IMR-90 (cell line): ENCODE measurements around the gene CLC. TPM values are rescaled to one million over a fixed set of nuclear protein-coding genes. Genes with fewer than 3 reads are reported as not detected.

ENCODE experiments used
- ATAC-seq: fragments of 200-7000 bp; cut with Tn5 transposase; 2 replicates; pipeline ENCODE4 v1.9.1; 2020; ENCODE audit warnings: low read depth, mild to moderate bottlenecking, moderate library complexity
- BruUV-seq: library from RNA; stranded (reverse); fragments of 400-500 nt; replicated peaks from 2 replicates; lab custom pipeline; 2021; lab: Mats Ljungman, UMichigan
- CTCF ChIA-PET: fragments of 300-600 bp; formaldehyde crosslinking; extraction: SDS; loops from one replicate; lab custom pipeline; 2021; ENCODE audit warnings: antibody characterized with exemption; lab: Yijun Ruan, JAX
- POLR2A ChIA-PET: fragments of 300-600 bp; sonication (Branson Sonifier 250); formaldehyde crosslinking; loops from one replicate; lab custom pipeline; 2022; ENCODE audit warnings: antibody characterized with exemption; ENCODE audit not compliant: unreplicated experiment; lab: Charles Lee
- DNase-seq: peaks from one replicate; pipeline ENCODE4 v3.0.0; 2013
- H2AFZ ChIP-seq: replicated peaks from 2 replicates; pipeline ENCODE3; 2013; ENCODE audit warnings: low read length, mild to moderate bottlenecking; ENCODE audit not compliant: poor library complexity
- H2AK5ac ChIP-seq: 2 replicates; pipeline ENCODE4 v1.6.1; 2013; ENCODE audit warnings: low read depth, low read length, inconsistent platforms
- H2AK9ac ChIP-seq: replicated peaks from 2 replicates; pipeline ENCODE3; 2013; ENCODE audit warnings: mild to moderate bottlenecking, low read depth, low read length, moderate library complexity; ENCODE audit not compliant: poor library complexity
- H2BK120ac ChIP-seq: 2 replicates; pipeline ENCODE4 v1.6.1; 2013; ENCODE audit warnings: low read depth, low read length, inconsistent platforms
- H2BK15ac ChIP-seq: 3 replicates; pipeline ENCODE4 v1.6.1; 2013; ENCODE audit warnings: low read depth, low read length, inconsistent platforms
- H2BK20ac ChIP-seq: 2 replicates; pipeline ENCODE4 v1.6.1; 2013; ENCODE audit warnings: low read depth, mild to moderate bottlenecking, inconsistent platforms, low read length, moderate library complexity
- H2BK5ac ChIP-seq: 2 replicates; pipeline ENCODE4 v1.6.1; 2013; ENCODE audit warnings: mild to moderate bottlenecking, low read depth, low read length, inconsistent platforms; ENCODE audit not compliant: poor library complexity, severe bottlenecking
- H3K14ac ChIP-seq: replicated peaks from 2 replicates; pipeline ENCODE4 v1.6.1; 2013; ENCODE audit warnings: low read depth, low read length, inconsistent platforms
- H3K18ac ChIP-seq: 2 replicates; pipeline ENCODE4 v1.6.1; 2013; ENCODE audit warnings: low read depth, low read length, control low read depth
- H3K23ac ChIP-seq: 2 replicates; pipeline ENCODE4 v1.6.1; 2013; ENCODE audit warnings: low read depth, low read length, inconsistent platforms
- H3K27ac ChIP-seq: 2 replicates; pipeline ENCODE4 v1.5.1; 2013; ENCODE audit warnings: mild to moderate bottlenecking, control low read depth, low read length; ENCODE audit not compliant: insufficient read depth
- H3K27me3 ChIP-seq: 2 replicates; pipeline ENCODE4 v1.6.1; 2013; ENCODE audit warnings: low read length; ENCODE audit not compliant: control insufficient read depth, insufficient read depth
- H3K36me3 ChIP-seq: 2 replicates; pipeline ENCODE4 v1.6.1; 2013; ENCODE audit warnings: low read length, mixed read lengths; ENCODE audit not compliant: control insufficient read depth, insufficient read depth
- H3K4ac ChIP-seq: 2 replicates; pipeline ENCODE4 v1.6.1; 2013; ENCODE audit warnings: low read depth, low read length, inconsistent platforms
- H3K4me1 ChIP-seq: 2 replicates; pipeline ENCODE4 v1.6.1; 2013; ENCODE audit warnings: low read length, mixed read lengths; ENCODE audit not compliant: control insufficient read depth, insufficient read depth
- H3K4me2 ChIP-seq: 2 replicates; pipeline ENCODE4 v1.6.1; 2013; ENCODE audit warnings: low read depth, mild to moderate bottlenecking, control low read depth, low read length, moderate library complexity
- H3K4me3 ChIP-seq: 2 replicates; pipeline ENCODE4 v1.5.1; 2013; ENCODE audit warnings: low read depth, mild to moderate bottlenecking, control low read depth, low read length, moderate library complexity; ENCODE audit not compliant: insufficient read depth
- H3K56ac ChIP-seq: 2 replicates; pipeline ENCODE4 v1.6.1; 2013; ENCODE audit warnings: low read length, inconsistent platforms; ENCODE audit not compliant: insufficient read depth; ENCODE audit errors: extremely low read depth
- H3K79me1 ChIP-seq, 2 experiments: 2 replicates each; pipeline ENCODE4 v1.6.1; 2013; ENCODE audit warnings: low read length in 2 of 2, inconsistent platforms in 1 of 2, low read depth in 1 of 2
- H3K9ac ChIP-seq: 2 replicates; pipeline ENCODE4 v1.6.1; 2013; ENCODE audit warnings: low read depth, low read length, control low read depth
- H3K9me1 ChIP-seq: 2 replicates; pipeline ENCODE4 v1.6.1; 2013; ENCODE audit warnings: low read length, inconsistent platforms; ENCODE audit not compliant: insufficient read depth
- H3K9me3 ChIP-seq: 2 replicates; pipeline ENCODE4 v1.6.1; 2013; ENCODE audit warnings: low read length; ENCODE audit not compliant: control insufficient read depth, insufficient read depth
- H4K20me1 ChIP-seq: 2 replicates; pipeline ENCODE4 v1.6.1; 2013; ENCODE audit warnings: low read length, inconsistent platforms; ENCODE audit not compliant: insufficient read depth
- H4K5ac ChIP-seq: 2 replicates; pipeline ENCODE4 v1.6.1; 2013; ENCODE audit warnings: mild to moderate bottlenecking, low read depth, low read length, control low read depth
- H4K8ac ChIP-seq, 2 experiments: 2 replicates each; pipeline ENCODE4 v1.6.1; 2013; ENCODE audit warnings: low read depth in 2 of 2, low read length in 2 of 2, control low read depth in 1 of 2, inconsistent platforms in 1 of 2
- H4K91ac ChIP-seq: 2 replicates; pipeline ENCODE4 v1.6.1; 2013; ENCODE audit warnings: low read depth, low read length, inconsistent platforms; ENCODE audit not compliant: insufficient read depth
- BHLHE40 ChIP-seq: fragments of 150-350 bp; IDR thresholded peaks from 2 replicates; pipeline ENCODE4 v1.6.1; 2016; ENCODE audit warnings: mild to moderate bottlenecking, low read depth, low read length
- CEBPB ChIP-seq: IDR thresholded peaks from 2 replicates; pipeline ENCODE4 v1.6.1; 2012; ENCODE audit warnings: low read depth, low read length, improper control_type of control experiment
- CHD1 ChIP-seq: IDR thresholded peaks from 2 replicates; pipeline ENCODE4 v1.6.1; 2012; ENCODE audit warnings: low read depth, low read length, improper control_type of control experiment
- FOS ChIP-seq: fragments of 150-350 bp; IDR thresholded peaks from 2 replicates; pipeline ENCODE4 v1.6.1; 2016; ENCODE audit warnings: low read depth, low read length
- MAFK ChIP-seq: IDR thresholded peaks from 2 replicates; pipeline ENCODE4 v1.6.1; 2012; ENCODE audit warnings: low read depth, low read length, improper control_type of control experiment
- MAZ ChIP-seq: IDR thresholded peaks from 2 replicates; pipeline ENCODE4 v1.6.1; 2012; ENCODE audit warnings: low read depth, mild to moderate bottlenecking, low read length, improper control_type of control experiment, moderate library complexity, borderline replicate concordance
- NFE2L2 ChIP-seq: fragments of 150-350 bp; IDR thresholded peaks from 2 replicates; pipeline ENCODE4 v1.6.1; 2016; ENCODE audit warnings: low read depth, mild to moderate bottlenecking, low read length
- POLR2A ChIP-seq: IDR thresholded peaks from 2 replicates; pipeline ENCODE4 v1.6.1; 2012; ENCODE audit warnings: mild to moderate bottlenecking, low read depth, low read length
- WGBS, 2 experiments: methylation state at CpG; one replicate each; pipeline versions ENCODE4 v1.1.5 to v1.1.7; 2013; ENCODE audit warnings: missing lambda C conversion rate in 2 of 2; ENCODE audit not compliant: insufficient read length in 1 of 2; ENCODE audit errors: extremely low coverage in 2 of 2; 5-methylcytosine and 5-hydroxymethylcytosine counted together
- dilution Hi-C: fragments of 300-500 bp; cut with HindIII; formaldehyde crosslinking; loops from one replicate; pipeline ENCODE4 v1.14.3; 2018; ENCODE audit warnings: low sequenced_read_pairs; ENCODE audit not compliant: unreplicated experiment
- in situ Hi-C: fragments of 300-500 bp; cut with MboI; formaldehyde crosslinking; loops from 3 replicates; pipeline ENCODE4 v1.14.3; 2019; ENCODE audit warnings: low sequenced_read_pairs, inconsistent platforms, mixed read lengths
- intact Hi-C: fragments of 100-400 bp; cut with micrococcal nuclease; formaldehyde crosslinking; loops from 2 replicates; pipeline ENCODE4 v1.10.0; 2022
- polyA plus RNA-seq, 3 experiments: library from polyadenylated mRNA; depleted of rRNA; stranded (reverse); fragments of >200 nt; gene quantifications; 2 replicates each; pipeline ENCODE4 v1.2.3, GENCODE V29; 2012; ENCODE audit warnings: low replicate concordance in 1 of 3
- total RNA-seq: library from RNA; depleted of rRNA; stranded (reverse); fragments of >200 nt; gene quantifications from 2 replicates; pipeline ENCODE4 v1.2.3, GENCODE V29; 2012
- TF ChIP-seq, protein P1 (sequence below): fragments of 150-350 bp; IDR thresholded peaks from 2 replicates; pipeline ENCODE4 v1.6.1; 2017; ENCODE audit warnings: mild to moderate bottlenecking, antibody characterized with exemption, low read length, low read depth
- TF ChIP-seq, protein P2 (sequence below): fragments of 150-350 bp; IDR thresholded peaks from 2 replicates; pipeline ENCODE4 v1.6.1; 2016; ENCODE audit warnings: low read depth, mild to moderate bottlenecking, low read length, moderate library complexity, borderline replicate concordance
- TF ChIP-seq, protein P3 (sequence below): conservative IDR thresholded peaks from 2 replicates; pipeline ENCODE4 v1.5.1; 2012; ENCODE audit warnings: mild to moderate bottlenecking, low read depth, low read length, improper control_type of control experiment

The CLC gene
- total and polyA plus RNA-seq, 2 of the 4 experiments (the other 2 are of a cell fraction) = not detected

DNA sequence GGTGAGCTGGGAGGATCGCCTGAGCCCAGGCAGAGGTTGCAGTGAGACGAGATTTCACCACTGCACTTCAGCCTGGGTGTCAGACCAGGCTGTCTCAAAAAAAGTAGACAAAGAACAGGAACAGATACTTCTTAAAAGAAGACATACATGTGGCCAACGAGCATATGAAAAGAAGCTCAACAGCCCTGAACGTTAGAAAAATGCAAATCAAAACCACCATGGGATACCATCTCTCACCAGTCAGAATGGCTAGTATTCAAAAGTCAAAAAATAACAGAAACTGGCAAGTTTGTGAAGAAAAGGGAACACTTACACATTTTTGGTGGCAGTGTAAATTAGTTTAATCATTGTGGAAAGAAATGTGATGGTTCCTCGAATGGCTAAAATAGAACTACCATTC lies 36.5 kb downstream of the CLC start:
- intact Hi-C loops (no loop called here), dilution Hi-C loops (no loop called here), in situ Hi-C loops (no loop called here)
- Histone ChIP-seq H4K20me1 (no peaks in the 10 kb centered on the region), H2AFZ (no peak overlapping the region), H3K36me3 (no peaks in the 10 kb centered on the region), H2AK9ac (no peak overlapping the region), H3K4me3 (no peak overlapping the region), H2BK15ac (no peak overlapping the region), H3K14ac (no peak overlapping the region), H4K8ac (no peak overlapping the region), H3K56ac (no peak overlapping the region), H3K79me1 (no peaks in the 10 kb centered on the region), H3K9me3 (no peaks in the 10 kb centered on the region), H3K23ac (no peak overlapping the region), H3K4ac (no peak overlapping the region), H3K9ac (no peak overlapping the region), H4K91ac (no peak overlapping the region), H2BK5ac (no peak overlapping the region), H2AK5ac (no peak overlapping the region), H3K4me1 (no peaks in the 10 kb centered on the region), H4K5ac (no peak overlapping the region), H3K27ac (no peak overlapping the region), H3K4me2 (no peak overlapping the region), H3K18ac (no peak overlapping the region), H2BK120ac (no peak overlapping the region), H3K27me3 (no peaks in the 10 kb centered on the region), H2BK20ac (no peak overlapping the region), H3K9me1 (no peaks in the 10 kb centered on the region)
- no TSS peak for BruUV-seq
- WGBS, 2 experiments = no CpG with 5 or more reads among the region's 5 CpGs
- CTCF ChIA-PET = no interaction called here
- no peak for ATAC-seq
- no peak for DNase-seq
- no peak for TF ChIP-seq FOS
- TF ChIP-seq, protein P1, sequence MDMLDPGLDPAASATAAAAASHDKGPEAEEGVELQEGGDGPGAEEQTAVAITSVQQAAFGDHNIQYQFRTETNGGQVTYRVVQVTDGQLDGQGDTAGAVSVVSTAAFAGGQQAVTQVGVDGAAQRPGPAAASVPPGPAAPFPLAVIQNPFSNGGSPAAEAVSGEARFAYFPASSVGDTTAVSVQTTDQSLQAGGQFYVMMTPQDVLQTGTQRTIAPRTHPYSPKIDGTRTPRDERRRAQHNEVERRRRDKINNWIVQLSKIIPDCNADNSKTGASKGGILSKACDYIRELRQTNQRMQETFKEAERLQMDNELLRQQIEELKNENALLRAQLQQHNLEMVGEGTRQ = no peak
- TF ChIP-seq, protein P2, sequence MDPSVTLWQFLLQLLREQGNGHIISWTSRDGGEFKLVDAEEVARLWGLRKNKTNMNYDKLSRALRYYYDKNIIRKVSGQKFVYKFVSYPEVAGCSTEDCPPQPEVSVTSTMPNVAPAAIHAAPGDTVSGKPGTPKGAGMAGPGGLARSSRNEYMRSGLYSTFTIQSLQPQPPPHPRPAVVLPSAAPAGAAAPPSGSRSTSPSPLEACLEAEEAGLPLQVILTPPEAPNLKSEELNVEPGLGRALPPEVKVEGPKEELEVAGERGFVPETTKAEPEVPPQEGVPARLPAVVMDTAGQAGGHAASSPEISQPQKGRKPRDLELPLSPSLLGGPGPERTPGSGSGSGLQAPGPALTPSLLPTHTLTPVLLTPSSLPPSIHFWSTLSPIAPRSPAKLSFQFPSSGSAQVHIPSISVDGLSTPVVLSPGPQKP = no peak
- TF ChIP-seq CEBPB = no peak
- TF ChIP-seq, protein P3, sequence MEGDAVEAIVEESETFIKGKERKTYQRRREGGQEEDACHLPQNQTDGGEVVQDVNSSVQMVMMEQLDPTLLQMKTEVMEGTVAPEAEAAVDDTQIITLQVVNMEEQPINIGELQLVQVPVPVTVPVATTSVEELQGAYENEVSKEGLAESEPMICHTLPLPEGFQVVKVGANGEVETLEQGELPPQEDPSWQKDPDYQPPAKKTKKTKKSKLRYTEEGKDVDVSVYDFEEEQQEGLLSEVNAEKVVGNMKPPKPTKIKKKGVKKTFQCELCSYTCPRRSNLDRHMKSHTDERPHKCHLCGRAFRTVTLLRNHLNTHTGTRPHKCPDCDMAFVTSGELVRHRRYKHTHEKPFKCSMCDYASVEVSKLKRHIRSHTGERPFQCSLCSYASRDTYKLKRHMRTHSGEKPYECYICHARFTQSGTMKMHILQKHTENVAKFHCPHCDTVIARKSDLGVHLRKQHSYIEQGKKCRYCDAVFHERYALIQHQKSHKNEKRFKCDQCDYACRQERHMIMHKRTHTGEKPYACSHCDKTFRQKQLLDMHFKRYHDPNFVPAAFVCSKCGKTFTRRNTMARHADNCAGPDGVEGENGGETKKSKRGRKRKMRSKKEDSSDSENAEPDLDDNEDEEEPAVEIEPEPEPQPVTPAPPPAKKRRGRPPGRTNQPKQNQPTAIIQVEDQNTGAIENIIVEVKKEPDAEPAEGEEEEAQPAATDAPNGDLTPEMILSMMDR = no peak
- no peak for TF ChIP-seq BHLHE40
- TF ChIP-seq MAZ = no peak
- no peak for TF ChIP-seq NFE2L2
- no peak for TF ChIP-seq MAFK
- no peak for TF ChIP-seq POLR2A
- no peak for TF ChIP-seq CHD1
- POLR2A ChIA-PET = no interaction called here
